Osteocyte (in vitro differentiated cells): Measurements from ENCODE around the gene PPP3CA. TPM values are rescaled to one million over a fixed set of nuclear protein-coding genes. Genes with fewer than 3 reads are reported as not detected.
"Not testable (repeated sequence)": the region's sequence is repeated elsewhere in the genome, so short reads cannot be mapped to it uniquely, and the experiment has no call there.

Source experiments
- DNase-seq: peaks from one replicate; pipeline ENCODE4 v3.0.0; 2021; ENCODE audit warnings: mixed read lengths; ENCODE audit not compliant: unreplicated experiment; ENCODE audit errors: extremely low spot score
- H3K27ac Mint-ChIP-seq: one replicate; pipeline ENCODE4 v1.8.0; 2021; ENCODE audit warnings: mild to moderate bottlenecking, mixed read lengths; ENCODE audit not compliant: unreplicated experiment
- H3K27me3 Mint-ChIP-seq: one replicate; pipeline ENCODE4 v1.8.0; 2021; ENCODE audit warnings: mixed read lengths; ENCODE audit not compliant: unreplicated experiment
- H3K36me3 Mint-ChIP-seq: one replicate; pipeline ENCODE4 v1.8.0; 2021; ENCODE audit warnings: mixed read lengths; ENCODE audit not compliant: unreplicated experiment
- H3K4me1 Mint-ChIP-seq: one replicate; pipeline ENCODE4 v1.8.0; 2021; ENCODE audit warnings: mixed read lengths; ENCODE audit not compliant: unreplicated experiment
- H3K4me3 Mint-ChIP-seq: one replicate; pipeline ENCODE4 v1.8.0; 2021; ENCODE audit warnings: mild to moderate bottlenecking, moderate library complexity, mixed read lengths; ENCODE audit not compliant: unreplicated experiment
- H3K9me3 Mint-ChIP-seq: one replicate; pipeline ENCODE4 v1.8.0; 2021; ENCODE audit warnings: mixed read lengths; ENCODE audit not compliant: unreplicated experiment
- total RNA-seq: library from RNA; stranded (reverse); gene quantifications from 2 replicates; pipeline ENCODE4 v1.2.1, GENCODE V29; 2021
- TF ChIP-seq, protein P1 (sequence below): fragments of 200-600 bp; sonication (generic); IDR thresholded peaks from 2 replicates; pipeline ENCODE4 v1.5.0; 2021; ENCODE audit warnings: antibody characterized with exemption, mild to moderate bottlenecking, moderate library complexity

Gene PPP3CA
- total RNA-seq, 1 donor from 2014 or later, result 40.5 TPM

DNA sequence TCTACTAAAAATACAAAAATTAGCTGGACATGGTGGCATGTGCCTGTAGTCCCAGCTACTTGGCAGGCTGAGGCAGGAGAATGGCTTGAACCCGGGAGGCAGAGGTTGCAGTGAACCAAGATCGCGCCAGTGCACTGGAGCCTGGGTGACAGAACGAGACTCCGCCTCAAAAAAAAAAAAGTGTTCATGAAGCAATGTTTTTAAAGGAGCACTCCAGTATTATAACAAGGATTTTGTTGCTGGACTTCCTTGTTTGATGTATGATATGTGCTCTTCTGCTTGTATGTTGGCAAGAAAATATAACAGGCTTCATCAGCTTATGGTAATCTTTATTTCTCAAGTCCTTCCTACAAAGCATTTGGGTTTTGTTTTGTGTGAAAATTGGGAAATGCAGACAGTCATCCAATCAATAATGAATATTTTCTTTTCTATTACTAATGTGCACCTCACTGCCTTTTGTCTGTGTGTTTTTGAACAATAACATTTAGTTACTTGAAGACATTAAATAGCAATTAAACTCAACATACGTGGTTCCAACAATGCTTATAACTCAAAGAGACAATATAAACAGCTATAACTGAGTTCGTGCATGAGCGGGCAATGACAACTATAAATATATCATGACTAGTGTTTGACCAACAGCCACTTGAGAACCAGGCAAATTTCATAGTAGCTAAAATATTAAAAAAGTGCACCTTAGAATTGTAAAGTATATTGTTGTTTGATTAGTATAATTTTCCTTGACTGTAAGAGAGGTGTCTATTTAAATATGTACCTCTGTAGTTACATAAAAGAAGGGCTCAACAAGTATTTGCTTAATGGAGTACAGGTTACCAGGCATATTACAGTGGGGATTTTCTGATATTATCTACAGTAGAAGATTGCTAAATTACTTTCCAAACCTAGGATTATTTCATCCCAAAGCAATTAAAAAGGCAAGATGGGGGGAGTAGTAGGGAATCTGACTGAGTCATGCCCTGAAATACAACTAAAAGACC is 210.7 kb downstream of the PPP3CA start:
- H3K36me3 Mint-ChIP-seq, result peaks cover 6% of the 10 kb centered on the region
- peaks cover 7% of the 10 kb centered on the region for H3K4me1 Mint-ChIP-seq
- peaks cover 17% of the 10 kb centered on the region for H3K9me3 Mint-ChIP-seq
- H3K4me3 Mint-ChIP-seq, result no peak overlapping the region
- H3K27ac Mint-ChIP-seq, result no peak overlapping the region
- no peak for DNase-seq
- TF ChIP-seq, protein P1, sequence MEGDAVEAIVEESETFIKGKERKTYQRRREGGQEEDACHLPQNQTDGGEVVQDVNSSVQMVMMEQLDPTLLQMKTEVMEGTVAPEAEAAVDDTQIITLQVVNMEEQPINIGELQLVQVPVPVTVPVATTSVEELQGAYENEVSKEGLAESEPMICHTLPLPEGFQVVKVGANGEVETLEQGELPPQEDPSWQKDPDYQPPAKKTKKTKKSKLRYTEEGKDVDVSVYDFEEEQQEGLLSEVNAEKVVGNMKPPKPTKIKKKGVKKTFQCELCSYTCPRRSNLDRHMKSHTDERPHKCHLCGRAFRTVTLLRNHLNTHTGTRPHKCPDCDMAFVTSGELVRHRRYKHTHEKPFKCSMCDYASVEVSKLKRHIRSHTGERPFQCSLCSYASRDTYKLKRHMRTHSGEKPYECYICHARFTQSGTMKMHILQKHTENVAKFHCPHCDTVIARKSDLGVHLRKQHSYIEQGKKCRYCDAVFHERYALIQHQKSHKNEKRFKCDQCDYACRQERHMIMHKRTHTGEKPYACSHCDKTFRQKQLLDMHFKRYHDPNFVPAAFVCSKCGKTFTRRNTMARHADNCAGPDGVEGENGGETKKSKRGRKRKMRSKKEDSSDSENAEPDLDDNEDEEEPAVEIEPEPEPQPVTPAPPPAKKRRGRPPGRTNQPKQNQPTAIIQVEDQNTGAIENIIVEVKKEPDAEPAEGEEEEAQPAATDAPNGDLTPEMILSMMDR, result no peak
- H3K27me3 Mint-ChIP-seq, result no peaks in the 10 kb centered on the region

DNA sequence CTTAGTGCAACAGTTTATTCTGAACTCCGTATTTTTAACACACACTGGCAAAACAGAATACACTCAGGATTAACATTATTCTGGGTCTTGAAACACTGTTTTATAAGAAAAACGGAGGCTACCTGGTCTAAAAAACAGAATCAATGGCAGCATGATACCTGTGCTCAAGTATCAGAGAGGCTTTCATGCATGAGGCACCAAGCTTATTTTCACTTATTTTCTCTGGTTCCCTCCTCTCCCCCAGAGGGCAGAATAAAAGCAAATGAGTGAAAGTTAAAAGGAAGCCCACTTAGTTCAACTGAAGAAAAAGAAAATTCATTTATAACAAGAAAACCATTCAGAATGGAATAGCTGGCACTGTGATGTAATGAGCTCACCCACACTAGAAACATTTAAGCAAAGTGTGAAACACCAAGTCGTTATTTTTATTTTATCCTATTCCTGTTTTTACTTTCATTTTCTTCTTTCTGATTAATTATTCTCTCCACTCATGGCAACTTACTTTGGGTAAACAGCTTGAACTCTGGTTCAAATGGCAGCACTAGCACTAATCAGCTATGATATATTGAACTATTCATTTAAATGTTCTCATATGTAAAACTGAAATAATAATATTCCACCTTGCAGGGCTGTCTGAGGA is 211.8 kb downstream of the PPP3CA start:
- TF ChIP-seq, protein P1, result no peak
- H3K36me3 Mint-ChIP-seq, result peaks cover 6% of the 10 kb centered on the region
- no peak overlapping the region for H3K4me3 Mint-ChIP-seq
- DNase-seq, result no peak
- no peak overlapping the region for H3K27ac Mint-ChIP-seq
- no peaks in the 10 kb centered on the region for H3K27me3 Mint-ChIP-seq
- H3K9me3 Mint-ChIP-seq, result peaks cover 17% of the 10 kb centered on the region
- H3K4me1 Mint-ChIP-seq, result peaks cover 4% of the 10 kb centered on the region

- DNase-seq, H3K27me3 Mint-ChIP-seq, H3K4me3 Mint-ChIP-seq, H3K4me1 Mint-ChIP-seq, H3K27ac Mint-ChIP-seq: not testable (repeated sequence)
- Mint-ChIP-seq H3K36me3 (peaks cover 12% of the 10 kb centered on the region), H3K9me3 (peaks cover 17% of the 10 kb centered on the region)
Measured at GRCh38 chr4:101131058-101131457, 216.3 kb downstream of the PPP3CA start.

DNA sequence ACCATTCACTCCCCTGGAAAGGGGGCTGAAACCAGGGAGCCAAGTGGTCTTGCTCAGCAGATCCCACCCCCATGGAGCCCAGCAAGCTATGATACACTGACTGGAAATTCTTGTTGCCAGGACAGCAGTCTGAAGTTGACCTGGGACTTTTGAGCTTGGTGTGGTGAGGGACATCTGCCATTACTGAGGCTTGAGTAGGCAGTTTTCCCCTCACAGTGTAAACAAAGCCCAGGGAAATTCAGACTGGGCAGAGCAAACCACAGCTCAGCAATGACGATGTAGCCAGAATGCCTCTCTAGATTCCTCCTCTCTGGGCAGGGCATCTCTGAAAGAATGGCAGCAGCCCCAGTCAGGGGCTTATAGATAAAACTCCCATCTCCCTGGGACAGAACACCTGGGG is 218.4 kb downstream of the PPP3CA start:
- H3K9me3 Mint-ChIP-seq, result peaks cover 12% of the 10 kb centered on the region
- not testable (repeated sequence) for H3K36me3 Mint-ChIP-seq, H3K27ac Mint-ChIP-seq, H3K27me3 Mint-ChIP-seq, DNase-seq, H3K4me3 Mint-ChIP-seq
- peaks cover 14% of the 10 kb centered on the region for H3K4me1 Mint-ChIP-seq

DNA sequence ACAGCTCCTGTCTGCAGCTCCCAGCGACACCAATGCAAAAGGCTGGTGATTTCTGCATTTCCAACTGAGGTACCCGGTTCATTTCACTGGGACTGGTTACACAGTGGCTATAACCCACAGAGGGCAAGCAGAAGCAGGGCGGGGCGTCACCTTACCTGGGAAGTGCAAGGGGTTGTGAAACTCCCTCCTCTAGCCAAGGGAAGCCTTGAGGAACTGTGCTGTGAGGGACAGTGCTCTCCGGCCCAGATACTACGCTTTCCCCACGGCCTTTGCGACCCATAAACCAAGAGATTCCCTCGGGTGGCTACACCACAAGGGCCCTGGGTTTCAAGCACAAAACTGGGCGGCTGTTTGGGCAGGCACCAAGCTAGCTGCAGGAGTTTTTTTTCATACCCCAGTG is 218.9 kb downstream of the PPP3CA start:
- H3K27me3 Mint-ChIP-seq, result no peaks in the 10 kb centered on the region
- H3K36me3 Mint-ChIP-seq, result peaks cover 6% of the 10 kb centered on the region
- H3K9me3 Mint-ChIP-seq, result peaks cover 8% of the 10 kb centered on the region
- no peak overlapping the region for H3K27ac Mint-ChIP-seq
- TF ChIP-seq, protein P1, result no peak
- DNase-seq, result no peak
- H3K4me3 Mint-ChIP-seq, result no peak overlapping the region
- peaks cover 14% of the 10 kb centered on the region for H3K4me1 Mint-ChIP-seq
